ENCODE results near the gene UPK2.
"Not testable (repeated sequence)": the region's sequence is repeated elsewhere in the genome, so short reads cannot be mapped to it uniquely, and the experiment has no call there.

UPK2 gene

DNA sequence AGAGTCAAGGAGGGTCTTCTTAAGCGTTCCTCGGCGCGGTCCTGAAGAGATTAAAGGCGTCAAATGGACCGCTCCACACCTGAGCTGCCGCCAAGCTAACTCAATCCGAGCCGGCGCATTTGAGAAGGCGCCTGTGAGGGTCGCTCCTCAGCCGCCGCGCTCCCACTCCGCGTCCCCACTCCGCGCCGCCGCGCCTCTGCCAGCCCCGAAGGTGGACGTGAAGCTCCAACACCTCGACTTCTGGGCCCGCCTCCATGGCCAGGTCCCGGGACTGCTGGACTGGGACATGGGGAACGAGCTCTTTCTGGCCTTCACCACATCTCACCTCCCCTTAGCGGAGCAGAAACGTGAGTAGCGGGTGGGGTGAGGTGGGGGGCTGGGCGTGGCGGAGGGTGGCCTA is 15.5 kb downstream of the UPK2 start, which contains the start of gene FOXR1:
TSS of gene FOXR1 (plus strand) at position 116 of the 400 bp plus-strand sequence. CDS start at position 287, 171 bp downstream.
- H3K4me1 ChIP-seq (ENCODE audit: insufficient read depth, insufficient read length): no peaks in the 10 kb centered on the region
- no peak for DNase-seq (ENCODE audit: low read depth, low spot score)
- no peaks in the 10 kb centered on the region for H3K9me3 ChIP-seq (ENCODE audit: insufficient read depth, low read length)
- H3K4me3 ChIP-seq (ENCODE audit: insufficient read length, low read depth): no peak within 1 kb of the TSS
- no peaks in the 10 kb centered on the region for H3K36me3 ChIP-seq (ENCODE audit: insufficient read depth, insufficient read length, low read length)
- no peaks in the 10 kb centered on the region for H3K27me3 ChIP-seq (ENCODE audit: insufficient read depth, insufficient read length)
- TF ChIP-seq YY1 (IDR thresholded peaks at IDR 0.05; ENCODE audit: insufficient read depth, insufficient read length) (no peak), ZNF274 (IDR thresholded peaks at IDR 0.05; ENCODE audit: low read depth, low read length) (no peak), SUZ12 (IDR thresholded peaks at IDR 0.05; ENCODE audit: extremely low read depth, insufficient read depth, insufficient read length) (no peak)
- no peak within 1 kb of the TSS for H3K9ac ChIP-seq (ENCODE audit: insufficient read length, low read depth)

DNA sequence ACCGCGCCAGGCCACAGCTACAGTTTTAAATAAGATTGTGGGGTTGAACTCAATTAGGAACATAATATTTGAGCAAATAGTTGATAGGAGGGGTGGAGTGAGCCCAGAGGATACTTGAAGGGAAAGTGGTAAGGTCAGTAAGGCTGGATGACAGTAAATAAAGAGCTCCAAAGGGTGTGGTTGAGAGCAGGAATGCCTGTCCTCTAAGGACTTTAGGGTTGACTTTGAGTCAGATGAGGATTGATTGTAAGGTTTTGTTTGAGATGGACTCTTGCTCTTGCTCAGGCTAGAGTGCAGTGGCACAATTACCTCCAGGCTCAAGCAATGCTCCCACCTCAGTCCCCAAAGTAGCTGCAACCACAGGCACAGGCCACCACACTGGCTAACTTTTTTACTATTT is 17.9 kb downstream of the UPK2 start:
- no peaks in the 10 kb centered on the region for H3K9me3 ChIP-seq (ENCODE audit: insufficient read depth, low read length)
- no peak for DNase-seq (ENCODE audit: low read depth, low spot score)

DNA sequence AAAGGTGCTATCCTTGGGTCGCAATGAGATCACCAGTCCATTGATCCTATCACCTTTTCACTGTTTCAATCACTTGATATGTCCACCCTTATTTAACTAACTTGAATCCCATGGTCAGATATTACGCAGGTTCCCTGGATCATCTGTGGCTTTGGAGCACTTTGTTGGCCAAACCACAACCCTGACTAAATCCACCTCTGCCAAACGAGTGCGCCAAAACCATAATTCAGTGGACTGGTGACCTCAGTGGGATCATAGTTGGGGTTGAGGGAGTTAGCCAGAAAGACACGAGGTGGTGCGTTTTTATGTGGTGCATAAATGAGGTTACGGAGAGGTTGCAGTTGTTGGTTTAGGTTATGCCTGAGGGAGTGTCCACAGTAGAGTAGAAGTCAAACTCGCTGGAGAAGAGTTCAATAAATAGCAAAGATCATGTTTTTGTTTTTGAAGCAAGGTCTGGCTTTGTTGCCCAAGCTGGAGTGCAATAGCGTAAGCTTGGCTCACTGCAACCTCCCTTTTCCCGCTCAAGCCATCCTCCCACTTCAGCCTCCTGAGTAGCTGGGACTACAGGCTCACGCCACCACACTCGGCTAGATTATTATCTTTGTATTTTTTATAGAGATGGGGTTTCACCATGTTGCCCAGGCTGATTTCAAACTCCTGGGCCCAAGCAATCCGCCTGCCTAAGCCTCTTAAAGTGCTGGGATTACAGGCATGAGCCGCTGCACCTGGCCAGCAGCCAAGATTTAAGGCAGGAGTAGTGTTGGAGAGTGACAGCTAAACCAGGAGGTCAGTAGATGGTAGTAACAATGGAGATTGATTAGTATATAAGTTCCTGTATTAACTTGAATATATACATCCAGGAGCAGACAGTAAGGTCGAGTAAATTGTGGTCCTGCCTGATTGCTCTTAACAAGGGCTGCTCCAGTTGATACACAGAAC is 19.9 kb downstream of the UPK2 start:
- Histone ChIP-seq H3K4me3 (ENCODE audit: insufficient read length, low read depth) (no peak overlapping the region), H3K9me3 (ENCODE audit: insufficient read depth, low read length) (no peaks in the 10 kb centered on the region), H3K9ac (ENCODE audit: insufficient read length, low read depth) (no peak overlapping the region), H3K27me3 (ENCODE audit: insufficient read depth, insufficient read length) (no peaks in the 10 kb centered on the region), H3K36me3 (ENCODE audit: insufficient read depth, insufficient read length, low read length) (no peaks in the 10 kb centered on the region), H3K4me1 (ENCODE audit: insufficient read depth, insufficient read length) (peaks cover 8% of the 10 kb centered on the region)
- TF ChIP-seq ZNF274 (IDR thresholded peaks at IDR 0.05; ENCODE audit: low read depth, low read length) (no peak), YY1 (IDR thresholded peaks at IDR 0.05; ENCODE audit: insufficient read depth, insufficient read length) (no peak), SUZ12 (IDR thresholded peaks at IDR 0.05; ENCODE audit: extremely low read depth, insufficient read depth, insufficient read length) (no peak)
- no peak for DNase-seq (ENCODE audit: low read depth, low spot score)

More for the DNA sequence above, 17.9 kb downstream of the UPK2 start:
- no peak overlapping the region for H3K9ac ChIP-seq (ENCODE audit: insufficient read length, low read depth)
- no peaks in the 10 kb centered on the region for H3K27me3 ChIP-seq (ENCODE audit: insufficient read depth, insufficient read length)
- H3K4me3 ChIP-seq (ENCODE audit: insufficient read length, low read depth): no peak overlapping the region
- TF ChIP-seq ZNF274 (IDR thresholded peaks at IDR 0.05; ENCODE audit: low read depth, low read length): no peak
- no peak for TF ChIP-seq YY1 (IDR thresholded peaks at IDR 0.05; ENCODE audit: insufficient read depth, insufficient read length)
- TF ChIP-seq SUZ12 (IDR thresholded peaks at IDR 0.05; ENCODE audit: extremely low read depth, insufficient read depth, insufficient read length): no peak
- H3K36me3 ChIP-seq (ENCODE audit: insufficient read depth, insufficient read length, low read length): no peaks in the 10 kb centered on the region
- peaks cover 2% of the 10 kb centered on the region for H3K4me1 ChIP-seq (ENCODE audit: insufficient read depth, insufficient read length)

DNA sequence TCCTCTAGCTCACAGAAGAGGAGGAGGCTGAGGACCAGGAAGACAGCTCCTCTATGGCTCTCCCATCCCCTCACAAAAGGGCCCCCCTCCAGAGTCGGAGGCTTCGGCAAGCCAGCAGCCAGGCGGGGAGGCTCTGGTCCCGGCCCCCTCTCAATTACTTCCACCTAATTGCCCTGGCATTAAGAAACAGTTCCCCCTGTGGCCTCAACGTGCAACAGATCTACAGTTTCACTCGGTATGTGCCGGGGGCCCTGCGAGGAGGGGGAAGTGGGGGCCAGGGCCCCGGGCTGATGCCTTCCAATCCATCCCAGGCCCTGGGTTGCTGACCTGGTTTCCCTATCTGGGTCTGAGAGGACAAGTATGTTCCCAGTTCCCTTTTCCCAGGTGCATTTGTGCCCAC is 23.3 kb downstream of the UPK2 start:
- Histone ChIP-seq H3K4me3 (ENCODE audit: insufficient read length, low read depth) (no peak overlapping the region), H3K9ac (ENCODE audit: insufficient read length, low read depth) (no peak overlapping the region), H3K4me1 (ENCODE audit: insufficient read depth, insufficient read length) (peaks cover 8% of the 10 kb centered on the region), H3K27me3 (ENCODE audit: insufficient read depth, insufficient read length) (no peaks in the 10 kb centered on the region), H3K36me3 (ENCODE audit: insufficient read depth, insufficient read length, low read length) (no peaks in the 10 kb centered on the region), H3K9me3 (ENCODE audit: insufficient read depth, low read length) (no peaks in the 10 kb centered on the region)
- TF ChIP-seq YY1 (IDR thresholded peaks at IDR 0.05; ENCODE audit: insufficient read depth, insufficient read length) (no peak), ZNF274 (IDR thresholded peaks at IDR 0.05; ENCODE audit: low read depth, low read length) (no peak), SUZ12 (IDR thresholded peaks at IDR 0.05; ENCODE audit: extremely low read depth, insufficient read depth, insufficient read length) (no peak)
- no peak for DNase-seq (ENCODE audit: low read depth, low spot score)

DNA sequence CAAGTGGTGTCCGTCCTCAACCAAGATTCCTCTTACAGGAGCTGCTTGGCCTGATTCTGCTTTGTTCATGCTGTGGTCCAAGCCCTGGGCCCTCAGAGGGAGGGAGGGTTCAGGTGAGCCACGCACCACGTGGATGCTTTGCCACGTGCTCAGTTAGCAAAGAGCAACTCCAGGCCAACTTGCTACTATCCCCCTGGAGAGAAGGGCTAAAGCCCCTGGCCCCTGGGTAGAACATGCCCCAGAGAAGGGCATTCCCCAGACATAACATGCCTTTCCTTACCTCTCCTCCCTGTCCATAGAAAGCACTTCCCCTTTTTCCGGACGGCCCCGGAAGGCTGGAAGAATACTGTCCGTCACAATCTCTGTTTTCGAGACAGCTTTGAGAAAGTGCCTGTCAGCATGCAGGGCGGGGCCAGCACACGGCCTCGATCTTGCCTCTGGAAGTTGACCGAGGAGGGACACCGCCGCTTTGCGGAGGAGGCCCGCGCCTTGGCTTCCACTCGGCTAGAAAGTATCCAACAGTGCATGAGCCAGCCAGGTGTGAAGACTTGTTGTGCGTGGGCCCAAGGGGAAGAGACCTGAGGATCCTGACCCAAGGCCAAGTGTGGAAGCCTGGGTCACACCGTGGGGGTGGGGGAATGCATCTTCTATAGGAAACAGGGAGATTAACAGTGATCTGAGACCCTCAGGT is 24.2 kb downstream of the UPK2 start:
- Histone ChIP-seq H3K9ac (ENCODE audit: insufficient read length, low read depth) (no peak overlapping the region), H3K9me3 (ENCODE audit: insufficient read depth, low read length) (no peaks in the 10 kb centered on the region), H3K4me3 (ENCODE audit: insufficient read length, low read depth) (no peak overlapping the region), H3K27me3 (ENCODE audit: insufficient read depth, insufficient read length) (no peaks in the 10 kb centered on the region), H3K36me3 (ENCODE audit: insufficient read depth, insufficient read length, low read length) (no peaks in the 10 kb centered on the region), H3K4me1 (ENCODE audit: insufficient read depth, insufficient read length) (peaks cover 12% of the 10 kb centered on the region)
- DNase-seq (ENCODE audit: low read depth, low spot score): no peak
- TF ChIP-seq SUZ12 (IDR thresholded peaks at IDR 0.05; ENCODE audit: extremely low read depth, insufficient read depth, insufficient read length): no peak

DNA sequence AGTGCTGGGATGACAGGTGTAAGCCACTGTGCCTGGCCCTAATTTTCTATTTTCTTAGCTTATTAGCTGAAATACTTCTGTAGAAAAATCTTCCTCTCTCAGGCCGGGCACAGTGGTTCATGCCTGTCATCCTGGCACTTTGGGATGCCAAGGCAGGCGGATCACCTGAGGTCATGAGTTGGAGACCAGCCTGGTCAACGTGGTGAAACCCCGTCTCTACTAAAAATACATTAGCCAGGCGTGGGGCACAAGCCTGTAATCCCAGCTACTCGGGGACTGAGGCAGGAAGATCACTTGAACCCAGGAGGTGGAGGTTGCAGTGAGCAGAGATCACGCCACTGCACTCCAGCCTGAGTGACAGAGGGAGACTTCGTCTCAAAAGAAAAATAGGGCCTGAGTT is 28.2 kb downstream of the UPK2 start:
- DNase-seq (ENCODE audit: low read depth, low spot score); H3K36me3 ChIP-seq (ENCODE audit: insufficient read depth, insufficient read length, low read length); H3K27me3 ChIP-seq (ENCODE audit: insufficient read depth, insufficient read length); H3K9ac ChIP-seq (ENCODE audit: insufficient read length, low read depth); H3K9me3 ChIP-seq (ENCODE audit: insufficient read depth, low read length); H3K4me3 ChIP-seq (ENCODE audit: insufficient read length, low read depth): not testable (repeated sequence)
- H3K4me1 ChIP-seq (ENCODE audit: insufficient read depth, insufficient read length): peaks cover 10% of the 10 kb centered on the region

DNA sequence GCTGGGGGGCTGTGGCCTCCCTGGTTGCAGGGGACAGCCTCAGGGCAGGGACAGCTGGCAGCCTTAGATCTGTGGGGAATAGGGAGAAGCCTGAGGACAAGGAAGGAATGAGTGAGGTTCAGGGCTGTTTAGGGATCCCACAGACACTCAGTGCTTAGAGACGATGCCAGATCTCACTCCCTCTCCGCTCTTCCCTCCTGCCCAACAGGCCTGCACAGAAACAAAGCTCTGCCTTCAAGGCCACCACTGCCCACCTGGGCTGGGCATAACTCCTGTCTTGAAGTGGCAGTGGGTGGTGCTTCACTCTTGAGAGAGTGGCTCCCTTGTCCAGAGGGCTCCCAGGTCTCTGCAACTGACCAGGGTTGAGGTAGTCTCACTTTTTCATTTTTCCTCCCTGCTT is 28.7 kb downstream of the UPK2 start:
- no peak for DNase-seq (ENCODE audit: low read depth, low spot score)
- no peaks in the 10 kb centered on the region for H3K36me3 ChIP-seq (ENCODE audit: insufficient read depth, insufficient read length, low read length)
- no peak overlapping the region for H3K4me3 ChIP-seq (ENCODE audit: insufficient read length, low read depth)
- H3K4me1 ChIP-seq (ENCODE audit: insufficient read depth, insufficient read length): peaks cover 7% of the 10 kb centered on the region
- H3K9ac ChIP-seq (ENCODE audit: insufficient read length, low read depth): no peak overlapping the region
- H3K9me3 ChIP-seq (ENCODE audit: insufficient read depth, low read length): no peaks in the 10 kb centered on the region
- H3K27me3 ChIP-seq (ENCODE audit: insufficient read depth, insufficient read length): no peaks in the 10 kb centered on the region
- TF ChIP-seq ZNF274 (IDR thresholded peaks at IDR 0.05; ENCODE audit: low read depth, low read length) (no peak), YY1 (IDR thresholded peaks at IDR 0.05; ENCODE audit: insufficient read depth, insufficient read length) (no peak), SUZ12 (IDR thresholded peaks at IDR 0.05; ENCODE audit: extremely low read depth, insufficient read depth, insufficient read length) (no peak)
